HUES64 (cell line): ENCODE data around the gene PPP1CC.
"Not testable (repeated sequence)": the region's sequence is repeated elsewhere in the genome, so short reads cannot be mapped to it uniquely, and the experiment has no call there.

Experiments used
- H3K27ac ChIP-seq: 2 replicates; pipeline ENCODE4 v1.7.0; 2013; ENCODE audit warnings: low read depth, low read length, inconsistent platforms
- H3K27me3 ChIP-seq: 2 replicates; pipeline ENCODE4 v1.6.1; 2013; ENCODE audit warnings: mild to moderate bottlenecking, low read length; ENCODE audit not compliant: insufficient read depth
- H3K36me3 ChIP-seq: 2 replicates; pipeline ENCODE4 v1.6.1; 2013; ENCODE audit warnings: mild to moderate bottlenecking, low read length; ENCODE audit not compliant: insufficient read depth
- H3K4me1 ChIP-seq: 2 replicates; pipeline ENCODE4 v1.6.1; 2013; ENCODE audit warnings: mild to moderate bottlenecking, low read length, moderate library complexity; ENCODE audit not compliant: insufficient read depth
- H3K4me3 ChIP-seq: 2 replicates; pipeline ENCODE4 v1.5.1; 2013; ENCODE audit warnings: mild to moderate bottlenecking, low read length, moderate library complexity
- H3K9ac ChIP-seq: 2 replicates; pipeline ENCODE4 v1.6.1; 2013; ENCODE audit warnings: mild to moderate bottlenecking, low read depth, low read length
- H3K9me3 ChIP-seq: 2 replicates; pipeline ENCODE4 v1.6.1; 2013; ENCODE audit warnings: low read depth, low read length; ENCODE audit not compliant: insufficient read depth
- WGBS: fragments of 150-250, 120-280 bp; methylation state at CpG from one replicate; pipeline ENCODE4 v1.1.7; 2013; ENCODE audit warnings: missing lambda C conversion rate; 5-methylcytosine and 5-hydroxymethylcytosine counted together

PPP1CC gene

GRCh38 chr12:110722892-110723291 lies 19.8 kb downstream of the PPP1CC start:
- H3K4me1 ChIP-seq, result peaks cover 19% of the 10 kb centered on the region
- peaks cover 100% of the 10 kb centered on the region for H3K36me3 ChIP-seq
- WGBS, result 86% methylated on average over 1 of the region's 3 CpGs
- H3K9me3 ChIP-seq, H3K27me3 ChIP-seq, H3K9ac ChIP-seq, H3K4me3 ChIP-seq, H3K27ac ChIP-seq: not testable (repeated sequence)

GRCh38 chr12:110721570-110721969 lies 21.1 kb downstream of the PPP1CC start:
- H3K4me1 ChIP-seq, result peaks cover 7% of the 10 kb centered on the region
- H3K9ac ChIP-seq, result no peak overlapping the region
- no peaks in the 10 kb centered on the region for H3K27me3 ChIP-seq
- no peaks in the 10 kb centered on the region for H3K9me3 ChIP-seq
- no peak overlapping the region for H3K4me3 ChIP-seq
- H3K36me3 ChIP-seq, result peaks cover 90% of the 10 kb centered on the region
- no peak overlapping the region for H3K27ac ChIP-seq

GRCh38 chr12:110720516-110720915 lies 22.2 kb downstream of the PPP1CC start:
- no peak overlapping the region for H3K9ac ChIP-seq
- H3K9me3 ChIP-seq, result no peaks in the 10 kb centered on the region
- H3K4me1 ChIP-seq, result no peaks in the 10 kb centered on the region
- H3K27me3 ChIP-seq, result no peaks in the 10 kb centered on the region
- peaks cover 80% of the 10 kb centered on the region for H3K36me3 ChIP-seq
- no peak overlapping the region for H3K4me3 ChIP-seq
- no peak overlapping the region for H3K27ac ChIP-seq

- H3K9ac ChIP-seq, result no peak overlapping the region
- H3K27me3 ChIP-seq, result no peaks in the 10 kb centered on the region
- no peaks in the 10 kb centered on the region for H3K4me1 ChIP-seq
- 94% methylated on average over 7 of the region's 7 CpGs for WGBS
- peaks cover 58% of the 10 kb centered on the region for H3K36me3 ChIP-seq
- no peaks in the 10 kb centered on the region for H3K9me3 ChIP-seq
- H3K27ac ChIP-seq, result no peak overlapping the region
- no peak overlapping the region for H3K4me3 ChIP-seq
Observed at GRCh38 chr12:110718222-110718908, 24.3 kb downstream of the PPP1CC start.

- WGBS, result 93% methylated on average over 3 of the region's 3 CpGs
- Histone ChIP-seq H3K4me3 (no peak overlapping the region), H3K9me3 (no peaks in the 10 kb centered on the region), H3K27ac (no peak overlapping the region), H3K36me3 (peaks cover 45% of the 10 kb centered on the region), H3K9ac (no peak overlapping the region), H3K27me3 (no peaks in the 10 kb centered on the region), H3K4me1 (no peaks in the 10 kb centered on the region)
Observed at GRCh38 chr12:110717037-110717436, 25.7 kb downstream of the PPP1CC start.

GRCh38 chr12:110708917-110709316 lies 33.8 kb downstream of the PPP1CC start:
- H3K36me3 ChIP-seq, result no peaks in the 10 kb centered on the region
- over 99% methylated on average over 3 of the region's 4 CpGs for WGBS

GRCh38 chr12:110705309-110705708 lies 37.4 kb downstream of the PPP1CC start:
- 92% methylated on average over 2 of the region's 3 CpGs for WGBS
- Histone ChIP-seq H3K4me1 (no peaks in the 10 kb centered on the region), H3K9me3 (no peaks in the 10 kb centered on the region), H3K9ac (no peak overlapping the region), H3K27me3 (no peaks in the 10 kb centered on the region), H3K36me3 (no peaks in the 10 kb centered on the region), H3K27ac (no peak overlapping the region), H3K4me3 (no peak overlapping the region)

More at GRCh38 chr12:110708917-110709316, 33.8 kb downstream of the PPP1CC start:
- H3K9me3 ChIP-seq, result no peaks in the 10 kb centered on the region
- H3K4me1 ChIP-seq, result no peaks in the 10 kb centered on the region
- H3K9ac ChIP-seq, result no peak overlapping the region
- H3K27me3 ChIP-seq, result no peaks in the 10 kb centered on the region
- no peak overlapping the region for H3K27ac ChIP-seq
- no peak overlapping the region for H3K4me3 ChIP-seq

- no peak overlapping the region for H3K9ac ChIP-seq
- H3K9me3 ChIP-seq, result no peaks in the 10 kb centered on the region
- no peaks in the 10 kb centered on the region for H3K36me3 ChIP-seq
- H3K27me3 ChIP-seq, result no peaks in the 10 kb centered on the region
- H3K4me3 ChIP-seq, result no peak overlapping the region
- no peaks in the 10 kb centered on the region for H3K4me1 ChIP-seq
- 54% methylated on average over 5 of the region's 5 CpGs for WGBS
- no peak overlapping the region for H3K27ac ChIP-seq
Observed at GRCh38 chr12:110704750-110705149, 37.9 kb downstream of the PPP1CC start.

GRCh38 chr12:110704231-110704630 lies 38.5 kb downstream of the PPP1CC start:
- WGBS, result 94% methylated on average over 5 of the region's 5 CpGs
- Histone ChIP-seq H3K4me1 (no peaks in the 10 kb centered on the region), H3K27ac (no peak overlapping the region), H3K36me3 (no peaks in the 10 kb centered on the region), H3K9ac (no peak overlapping the region), H3K9me3 (no peaks in the 10 kb centered on the region), H3K4me3 (no peak overlapping the region), H3K27me3 (no peaks in the 10 kb centered on the region)

- no peaks in the 10 kb centered on the region for H3K27me3 ChIP-seq
- no peak overlapping the region for H3K9ac ChIP-seq
- H3K36me3 ChIP-seq, result no peaks in the 10 kb centered on the region
- no peaks in the 10 kb centered on the region for H3K9me3 ChIP-seq
- H3K4me3 ChIP-seq, result no peak overlapping the region
- no peaks in the 10 kb centered on the region for H3K4me1 ChIP-seq
- 92% methylated on average over 5 of the region's 5 CpGs for WGBS
- H3K27ac ChIP-seq, result no peak overlapping the region
Observed at GRCh38 chr12:110702081-110702480, 40.6 kb downstream of the PPP1CC start.

GRCh38 chr12:110699591-110700445 lies 42.9 kb downstream of the PPP1CC start:
- no peaks in the 10 kb centered on the region for H3K27me3 ChIP-seq
- H3K9ac ChIP-seq, result no peak overlapping the region
- WGBS, result 91% methylated on average over 28 of the region's 28 CpGs
- H3K9me3 ChIP-seq, result no peaks in the 10 kb centered on the region
- no peak overlapping the region for H3K4me3 ChIP-seq
- no peaks in the 10 kb centered on the region for H3K36me3 ChIP-seq
- H3K27ac ChIP-seq, result no peak overlapping the region
- no peaks in the 10 kb centered on the region for H3K4me1 ChIP-seq
